Endothelial cell of umbilical vein (primary cell): ENCODE results near the gene BTN2A1. TPM values are rescaled to one million over a fixed set of nuclear protein-coding genes. Genes with fewer than 3 reads are reported as not detected.

Experiments
- BruUV-seq: library from RNA; stranded (reverse); fragments of 400-500 nt; replicated peaks from 2 replicates; lab custom pipeline; 2021; lab: Mats Ljungman, UMichigan
- CTCF ChIA-PET: fragments of 300-600, 350-600 bp; sonication (Branson Sonifier 250); formaldehyde crosslinking; loops from one replicate; lab custom pipeline; 2021; ENCODE audit warnings: antibody characterized with exemption, inconsistent platforms; lab: Charles Lee
- POLR2A ChIA-PET: fragments of 300-600, 350-600 bp; sonication (Branson Sonifier 250); formaldehyde crosslinking; loops from one replicate; lab custom pipeline; 2021; ENCODE audit warnings: antibody characterized with exemption, inconsistent platforms; lab: Charles Lee
- DNase-seq: peaks from one replicate; pipeline ENCODE4 v3.0.0-alpha.2; 2011; ENCODE audit warnings: low read depth, low spot score
- FAIRE-seq: peaks from 2 replicates; lab custom pipeline; 2011; peaks lifted over from hg19 to GRCh38; lab: Jason Lieb, UNC
- H2AFZ ChIP-seq: 2 replicates; pipeline ENCODE4 v1.6.0; 2012; ENCODE audit warnings: low read depth, low read length, control low read depth, inconsistent platforms
- H3K27ac ChIP-seq: 2 replicates; pipeline ENCODE4 v1.5.1; 2011; ENCODE audit warnings: low read depth, mild to moderate bottlenecking, control low read depth, low read length, moderate library complexity; ENCODE audit not compliant: insufficient read depth
- H3K27me3 ChIP-seq, 2 experiments: 2 replicates each; pipeline versions ENCODE4 v1.6.0 to v1.6.1; 2011; ENCODE audit warnings: low read length in 2 of 2, mixed read lengths in 1 of 2; ENCODE audit not compliant: control insufficient read depth in 2 of 2, insufficient read depth in 2 of 2
- H3K36me3 ChIP-seq, 2 experiments: 2 replicates in 1 of 2; 3 replicates in 1 of 2; pipeline ENCODE4 v1.5.1; 2011; ENCODE audit warnings: low read length in 2 of 2, mild to moderate bottlenecking in 1 of 2, moderate library complexity in 1 of 2; ENCODE audit not compliant: control insufficient read depth in 2 of 2, insufficient read depth in 2 of 2; ENCODE audit errors: extremely low read depth in 1 of 2
- H3K4me1 ChIP-seq: 3 replicates; pipeline ENCODE4 v1.5.1; 2011; ENCODE audit warnings: mild to moderate bottlenecking, low read length; ENCODE audit not compliant: control insufficient read depth, insufficient read depth; ENCODE audit errors: extremely low read depth
- H3K4me2 ChIP-seq: 2 replicates; pipeline ENCODE4 v1.6.1; 2011; ENCODE audit warnings: low read length, control low read depth, mixed read lengths; ENCODE audit not compliant: insufficient read depth
- H3K4me3 ChIP-seq, 3 experiments: fragments of 200-600 bp in 1 of 3; sonication (generic), shearing (Covaris generic) in 1 of 3; replicated peaks in 1 of 3; 2 replicates each; pipeline ENCODE4 v1.5.1; 2011 to 2016; ENCODE audit warnings: control low read depth in 3 of 3, low read length in 3 of 3, mild to moderate bottlenecking in 2 of 3, inconsistent platforms in 1 of 3, low read depth in 1 of 3, moderate library complexity in 1 of 3; ENCODE audit not compliant: insufficient read depth in 1 of 3
- H3K79me2 ChIP-seq: 2 replicates; pipeline ENCODE4 v1.6.0; 2012; ENCODE audit warnings: low read length, inconsistent platforms; ENCODE audit not compliant: control insufficient read depth, insufficient read depth
- H3K9ac ChIP-seq: replicated peaks from 2 replicates; pipeline ENCODE3; 2011; ENCODE audit warnings: low read length, control low read depth; ENCODE audit not compliant: insufficient read depth; ENCODE audit errors: extremely low read depth
- H3K9me1 ChIP-seq: replicated peaks from 3 replicates; pipeline ENCODE4 v1.6.0; 2011; ENCODE audit warnings: mild to moderate bottlenecking, low read length; ENCODE audit not compliant: control insufficient read depth, insufficient read depth; ENCODE audit errors: extremely low read depth
- H3K9me3 ChIP-seq: replicated peaks from 2 replicates; pipeline ENCODE4 v1.5.1; 2012; ENCODE audit warnings: low read length, inconsistent platforms; ENCODE audit not compliant: control insufficient read depth, insufficient read depth
- H4K20me1 ChIP-seq: replicated peaks from 2 replicates; pipeline ENCODE3; 2011; ENCODE audit warnings: mild to moderate bottlenecking, low read length; ENCODE audit not compliant: control insufficient read depth, insufficient read depth; ENCODE audit errors: extremely low read depth
- EZH2 ChIP-seq: IDR thresholded peaks from 2 replicates; pipeline ENCODE4 v1.6.1; 2012; ENCODE audit warnings: borderline replicate concordance, low read depth, mild to moderate bottlenecking, moderate library complexity, low read length, inconsistent platforms; ENCODE audit not compliant: severe bottlenecking
- FOS ChIP-seq: IDR thresholded peaks from 2 replicates; pipeline ENCODE4 v1.6.1; 2011; ENCODE audit warnings: mild to moderate bottlenecking, low read length, moderate library complexity, borderline replicate concordance; ENCODE audit not compliant: insufficient read depth
- GATA2 ChIP-seq: IDR thresholded peaks from 2 replicates; pipeline ENCODE4 v1.7.0; 2011; ENCODE audit warnings: low read depth, mild to moderate bottlenecking, moderate library complexity, mixed read lengths, low read length; ENCODE audit not compliant: insufficient read length, insufficient read depth
- JUN ChIP-seq: IDR thresholded peaks from 2 replicates; pipeline ENCODE4 v1.6.1; 2011; ENCODE audit warnings: borderline replicate concordance, low read depth; ENCODE audit not compliant: insufficient read length, insufficient read depth
- MAX ChIP-seq: IDR thresholded peaks from 2 replicates; pipeline ENCODE4 v1.6.1; 2011; ENCODE audit not compliant: insufficient read depth, insufficient read length
- POLR2A ChIP-seq: IDR thresholded peaks from 2 replicates; pipeline ENCODE4 v1.6.1; 2012; ENCODE audit warnings: low read depth, mild to moderate bottlenecking, control low read depth, low read length
- POLR2AphosphoS5 ChIP-seq: IDR thresholded peaks from 2 replicates; pipeline ENCODE4 v1.6.1; 2012; ENCODE audit warnings: low read depth, mild to moderate bottlenecking, control low read depth, low read length, moderate library complexity; ENCODE audit not compliant: insufficient read depth
- dilution Hi-C: fragments of 300-500 bp; cut with MboI; formaldehyde crosslinking; loops from one replicate; pipeline ENCODE4 v1.15.0; 2019; ENCODE audit warnings: low sequenced_read_pairs; ENCODE audit not compliant: extremely low pct_ligation_motif_present
- intact Hi-C: fragments of 100-400 bp; cut with micrococcal nuclease; formaldehyde crosslinking; loops from one replicate; pipeline ENCODE4 v1.10.0; 2022
- polyA plus RNA-seq, 4 experiments: library from polyadenylated mRNA; depleted of rRNA in 3 of 4; stranded (reverse) in 3 of 4; unstranded in 1 of 4; fragments of >200 nt; gene quantifications; 2 replicates each; pipeline versions ENCODE4 v1.2.1 to v1.2.3, GENCODE V29; 2011 to 2012; ENCODE audit warnings: missing spikeins in 1 of 4
- total RNA-seq: library from RNA; stranded (reverse); gene quantifications from 2 replicates; pipeline ENCODE4 v1.2.3, GENCODE V29; 2021

BTN2A1 gene
- total and polyA plus RNA-seq, 2 donors (not counting 3 experiments of a cell fraction or from before 2014, with no cell fraction given): 25.1 to 31.9 TPM

- peaks cover 13% of the 10 kb centered on the region for H3K4me1 ChIP-seq
- H3K27me3 ChIP-seq: no peaks in the 10 kb centered on the region
- no peak overlapping the region for H3K4me3 ChIP-seq
- H3K9ac ChIP-seq: no peak overlapping the region
- BruUV-seq: no TSS peak
- ChIA-PET CTCF (no interaction called here), POLR2A (no interaction called here)
- H3K27ac ChIP-seq: no peak overlapping the region
- H4K20me1 ChIP-seq: no peaks in the 10 kb centered on the region
- H3K79me2 ChIP-seq: no peaks in the 10 kb centered on the region
- no peaks in the 10 kb centered on the region for H3K9me1 ChIP-seq
- no peak overlapping the region for H3K4me2 ChIP-seq
- no peak for DNase-seq
- H3K9me3 ChIP-seq: no peaks in the 10 kb centered on the region
- TF ChIP-seq POLR2AphosphoS5 (no peak), EZH2 (no peak), GATA2 (no peak), JUN (no peak), POLR2A (no peak), FOS (no peak), MAX (no peak)
- H2AFZ ChIP-seq: no peak overlapping the region
- intact Hi-C loops (no loop called here), dilution Hi-C loops (no loop called here)
- no peak for FAIRE-seq
- no peaks in the 10 kb centered on the region for H3K36me3 ChIP-seq
Observed at GRCh38 chr6:26414281-26414680, 43.5 kb upstream of the BTN2A1 start.

- Histone ChIP-seq H3K27ac (no peak overlapping the region), H3K36me3 (no peaks in the 10 kb centered on the region), H3K27me3 (no peaks in the 10 kb centered on the region), H3K9ac (no peak overlapping the region), H3K4me1 (peaks cover 13% of the 10 kb centered on the region), H3K9me1 (no peaks in the 10 kb centered on the region), H3K79me2 (no peaks in the 10 kb centered on the region), H2AFZ (no peak overlapping the region), H3K4me3 (no peak overlapping the region), H3K4me2 (no peak overlapping the region), H3K9me3 (no peaks in the 10 kb centered on the region), H4K20me1 (no peaks in the 10 kb centered on the region)
- TF ChIP-seq EZH2 (no peak), FOS (no peak), POLR2A (no peak)
- DNase-seq (no peak), FAIRE-seq (no peak)
- no TSS peak for BruUV-seq
- ChIA-PET POLR2A (no interaction called here), CTCF (no interaction called here)
- intact Hi-C loops: no loop called here
- dilution Hi-C loops: no loop called here
Observed at GRCh38 chr6:26415036-26415614, 42.6 kb upstream of the BTN2A1 start.
